Ovary (tissue), 3 donors: ENCODE data around the gene FEZF2.

ENCODE experiments used
- CTCF ChIP-seq, 3 donors: fragments of 450-650 bp in 2 of 3; fragments of 200-600 bp in 1 of 3; IDR thresholded peaks; one replicate each; pipeline versions ENCODE4 v1.5.1 to v1.8.0; 2016 to 2022; ENCODE audit warnings: antibody characterized with exemption in 3 of 3, mild to moderate bottlenecking in 1 of 3
- EP300 ChIP-seq: sonication (generic); formaldehyde crosslinking; IDR thresholded peaks from one replicate; pipeline ENCODE4 v1.6.1; 2017; ENCODE audit warnings: antibody characterized with exemption
- POLR2A ChIP-seq: fragments of 450-650 bp; IDR thresholded peaks from one replicate; pipeline ENCODE4 v1.6.1; 2017; ENCODE audit warnings: antibody characterized with exemption, mild to moderate bottlenecking, moderate library complexity
- donor health status: DM: no; HTN: no; CAD: no.

GRCh38 chr3:62403765-62404164 lies 30.4 kb upstream of the FEZF2 start:
- TF ChIP-seq CTCF (IDR thresholded peaks at IDR 0.05), result no peak
- no peak for TF ChIP-seq POLR2A
- TF ChIP-seq EP300, result no peak
